Measurements from ENCODE around the gene CPM.

- no peak for TF ChIP-seq REST (IDR thresholded peaks at IDR 0.05; ENCODE audit: insufficient read depth in 1 of 2, low read depth in 2 of 2, low read length in 2 of 2)
- no peak for TF ChIP-seq POLR2AphosphoS5 (IDR thresholded peaks at IDR 0.05; ENCODE audit: low read depth, low read length)
- TF ChIP-seq TAF1 (IDR thresholded peaks at IDR 0.05; ENCODE audit: borderline replicate concordance, insufficient read depth, low read length), result no peak
- no peak for TF ChIP-seq FOXP2 (optimal IDR thresholded peaks at IDR 0.05; ENCODE audit: borderline replicate concordance, extremely low read depth, extremely low read length, insufficient read depth)
- TF ChIP-seq SIN3A (IDR thresholded peaks at IDR 0.05; ENCODE audit: borderline replicate concordance, insufficient read depth, low read length), result no peak
These were observed 104.3 kb downstream of the CPM start for GRCh38 chr12:68828672-68829068.

Data from PFSK-1 (cell line).